Hematopoietic multipotent progenitor cell treated with erythropoietin and hydrocortisone succinate and interleukin-3 and kit ligand, for 15 days (in vitro differentiated cells): Measurements from ENCODE around the gene THG1L.

Source experiments
- DNase-seq: peaks from one replicate; pipeline ENCODE4 v3.0.0-alpha.2; 2015; ENCODE audit warnings: low spot score

Gene THG1L

DNA sequence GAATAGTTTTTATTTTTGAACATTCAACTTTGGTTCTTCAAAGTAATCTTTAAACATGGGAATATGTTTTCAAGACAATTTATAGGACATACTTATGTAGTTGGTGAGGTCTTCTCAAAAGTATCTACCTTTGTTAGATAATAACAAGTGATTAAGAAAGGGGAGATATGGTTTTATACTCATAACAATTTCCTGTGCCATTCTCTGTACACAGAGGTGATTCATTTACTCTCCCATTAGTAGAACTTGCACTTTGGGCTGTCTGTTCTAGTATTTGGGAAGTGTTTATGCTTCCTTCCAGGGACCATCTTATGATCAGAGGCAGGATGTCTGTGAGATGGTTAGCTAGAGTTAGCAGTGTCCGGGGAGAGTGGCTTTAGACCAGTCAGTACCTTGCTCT, 27.5 kb downstream of the THG1L start:
- no peak for DNase-seq

DNA sequence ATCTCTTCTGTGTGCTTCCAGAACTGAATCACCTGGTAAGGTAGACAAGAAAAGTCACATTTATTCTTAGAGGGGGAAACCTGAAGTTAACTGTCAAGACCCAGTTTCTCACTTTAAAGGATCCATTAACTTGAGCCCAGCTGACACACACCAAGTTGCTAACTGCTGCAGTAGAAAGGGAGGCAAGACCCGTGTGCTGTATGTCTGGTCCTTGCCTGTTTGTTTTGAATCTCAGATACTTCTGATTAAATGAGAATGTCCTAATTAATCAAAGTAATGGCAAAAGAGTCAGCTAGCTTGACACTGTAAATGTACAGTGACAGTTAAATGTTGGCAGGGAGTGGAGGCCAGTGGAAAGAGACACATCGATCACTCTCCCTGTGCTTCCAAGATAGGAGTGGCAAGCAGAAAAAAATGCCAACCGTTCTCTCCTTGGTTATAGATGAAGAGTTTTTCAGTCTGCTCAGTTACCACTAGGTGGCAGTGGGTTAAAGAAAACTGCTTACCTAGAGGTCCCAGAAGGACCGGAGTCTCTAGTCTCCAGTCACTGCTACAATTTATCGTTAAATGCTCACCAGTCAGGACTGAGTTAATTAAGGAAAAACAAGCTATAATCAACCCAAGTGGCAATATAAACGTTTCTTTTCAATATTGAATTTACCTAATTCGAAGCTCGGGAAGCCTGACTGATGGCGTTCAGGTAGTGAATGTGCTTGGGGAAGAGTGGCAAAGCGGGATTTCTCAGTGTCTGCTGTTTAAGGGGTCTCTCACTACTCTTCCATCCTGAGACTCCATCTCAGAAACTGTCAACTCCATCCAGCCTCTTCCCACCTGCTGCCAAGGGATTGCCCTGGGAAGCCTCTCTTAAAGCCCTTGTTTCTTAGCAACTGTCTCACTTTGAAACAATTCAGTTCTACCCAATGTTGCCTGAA, 30.7 kb downstream of the THG1L start:
- peak; percentile 67 for DNase-seq

DNA sequence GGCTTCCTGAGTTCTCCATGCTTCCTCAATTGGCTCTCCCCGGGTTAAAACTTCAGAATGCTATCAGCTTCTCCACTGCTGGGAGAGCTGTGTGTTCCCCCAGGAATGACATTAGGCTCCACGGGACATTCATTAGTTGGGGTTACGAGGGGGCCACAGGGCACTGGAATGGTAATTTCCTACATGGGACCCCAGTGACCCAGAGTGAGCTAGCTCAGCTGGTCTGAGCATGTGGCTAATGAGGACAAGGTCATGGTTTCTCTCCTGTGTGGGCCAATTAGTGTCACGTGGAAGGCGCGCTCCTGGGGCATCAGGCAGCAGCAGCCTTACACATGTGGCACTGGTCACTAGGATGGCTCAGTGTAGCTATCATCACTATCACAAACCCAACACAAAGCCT, 33.3 kb downstream of the THG1L start:
- no peak for DNase-seq

DNA sequence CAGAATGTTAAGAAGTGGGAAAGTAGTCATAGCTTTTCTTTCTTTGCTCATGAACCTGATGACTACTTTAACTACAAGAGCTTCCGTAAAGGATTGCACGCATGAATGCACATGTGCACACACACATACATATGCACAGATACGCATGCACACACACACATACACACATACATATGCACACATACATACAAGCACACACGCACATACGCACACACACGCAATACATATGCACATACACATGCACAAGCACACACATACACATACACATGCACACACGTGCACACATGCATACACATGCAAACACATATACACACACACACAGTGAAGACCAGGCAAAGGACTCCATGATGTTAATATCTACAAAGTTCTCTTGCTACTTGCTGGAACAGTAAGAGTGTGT, 35.2 kb downstream of the THG1L start:
- DNase-seq = no peak

DNA sequence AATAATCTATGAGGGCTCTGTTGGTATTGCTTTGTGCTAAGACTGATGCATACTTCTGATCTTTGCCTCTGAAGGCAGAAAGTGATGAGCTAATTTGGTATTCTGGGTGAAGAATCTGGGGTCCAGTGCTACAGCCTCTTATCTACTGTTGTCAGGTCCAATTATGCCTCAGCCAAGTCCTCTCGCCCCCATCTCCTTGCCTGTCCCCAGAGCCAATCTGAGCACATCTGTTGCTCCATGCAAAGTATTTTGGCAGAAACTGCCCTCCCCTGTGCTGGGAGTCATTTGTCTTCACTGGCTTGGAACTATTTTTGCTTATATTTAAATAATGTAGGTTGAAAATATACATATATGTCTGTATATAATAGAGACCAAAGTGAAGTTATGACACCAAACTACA, 35.7 kb downstream of the THG1L start:
- no peak for DNase-seq

DNA sequence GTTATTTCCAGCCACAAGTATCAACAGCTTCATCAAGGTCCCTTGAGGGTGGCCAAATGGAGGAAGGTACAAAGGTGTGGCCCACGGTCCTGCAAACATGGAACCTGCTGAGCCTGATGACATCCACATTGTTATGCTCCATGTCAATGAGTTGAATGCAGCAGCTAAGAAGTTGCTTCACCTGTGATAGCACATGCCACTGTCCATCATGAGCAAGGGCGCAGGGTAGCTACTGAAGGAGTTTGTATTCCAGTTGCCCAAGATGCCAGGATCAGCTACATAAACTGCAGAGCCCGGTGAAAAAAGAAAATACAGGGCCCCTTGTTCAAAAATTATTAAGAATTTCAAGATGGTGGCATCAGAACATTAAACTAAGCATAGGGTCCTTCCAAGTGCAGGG, 36.5 kb downstream of the THG1L start:
- DNase-seq = no peak

DNA sequence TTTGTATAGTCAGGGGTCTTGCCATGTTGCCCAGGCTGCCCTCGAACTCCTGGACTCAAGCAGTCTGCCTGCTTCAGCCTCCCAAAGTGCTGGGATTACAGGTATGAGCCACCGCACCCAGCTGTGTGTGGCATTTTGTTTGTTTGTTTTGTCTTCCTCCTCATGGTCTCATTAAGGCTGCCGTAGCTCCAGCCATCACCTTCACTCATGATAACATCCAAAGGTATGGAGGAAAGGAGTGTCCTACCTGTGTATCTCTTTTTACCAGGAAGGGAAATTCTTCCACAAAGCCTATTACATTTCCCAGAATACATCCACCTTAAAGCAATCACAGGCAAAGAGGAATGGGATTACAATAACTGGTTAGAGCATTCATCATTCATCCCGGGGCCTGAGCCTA, 39.4 kb downstream of the THG1L start:
- no peak for DNase-seq

DNA sequence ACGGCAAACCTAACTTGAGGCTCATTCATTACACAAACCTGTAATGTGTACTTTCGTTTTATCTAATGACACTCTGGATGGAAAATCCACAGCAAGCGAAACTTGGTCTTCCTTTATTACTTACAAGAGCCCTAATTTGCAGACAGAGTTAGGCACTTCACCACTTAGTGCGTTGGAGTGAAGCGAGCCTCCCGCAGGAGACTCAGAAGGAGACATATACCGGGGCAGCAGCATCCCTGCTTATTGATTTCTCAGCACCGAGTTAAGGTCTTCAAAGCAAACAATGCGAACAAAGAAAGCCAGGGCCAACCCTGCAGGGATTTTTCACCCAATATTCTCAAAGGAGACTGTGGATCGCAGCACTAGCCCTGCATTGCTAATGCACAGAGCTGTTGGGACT, 40.9 kb downstream of the THG1L start:
- no peak for DNase-seq

DNA sequence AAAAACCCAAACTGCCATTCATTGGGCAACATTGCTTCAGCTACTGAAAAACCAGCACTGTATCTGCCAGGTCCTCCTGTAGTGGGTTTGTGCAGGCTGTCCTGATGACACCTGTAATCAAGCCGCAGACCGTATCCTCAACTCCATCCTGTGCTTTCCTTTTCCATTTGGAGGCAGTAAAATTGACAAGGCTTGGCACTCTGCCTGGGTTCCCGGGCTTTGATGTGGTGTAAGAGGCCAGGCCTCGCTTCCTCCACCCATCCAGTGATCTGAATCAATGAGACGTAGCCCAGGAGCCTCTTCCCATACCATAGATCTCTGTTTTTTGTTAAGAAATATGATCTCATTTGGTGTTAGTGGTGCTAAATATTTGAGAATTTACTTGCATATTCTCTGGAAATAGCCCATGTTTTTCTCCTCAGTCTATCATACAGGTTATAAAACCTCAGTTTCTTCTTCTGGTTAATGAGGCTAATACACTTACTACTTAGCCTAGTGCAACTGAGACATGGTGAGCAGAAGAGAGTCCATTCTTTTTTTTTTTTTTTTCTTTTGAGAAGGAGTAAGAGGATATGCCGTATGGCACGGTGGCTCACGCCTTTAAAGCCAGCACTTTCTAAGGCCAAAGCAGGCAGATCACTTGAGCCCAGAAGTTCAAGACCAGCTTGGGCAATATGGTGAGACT, 47.0 kb downstream of the THG1L start:
- DNase-seq = no peak

DNA sequence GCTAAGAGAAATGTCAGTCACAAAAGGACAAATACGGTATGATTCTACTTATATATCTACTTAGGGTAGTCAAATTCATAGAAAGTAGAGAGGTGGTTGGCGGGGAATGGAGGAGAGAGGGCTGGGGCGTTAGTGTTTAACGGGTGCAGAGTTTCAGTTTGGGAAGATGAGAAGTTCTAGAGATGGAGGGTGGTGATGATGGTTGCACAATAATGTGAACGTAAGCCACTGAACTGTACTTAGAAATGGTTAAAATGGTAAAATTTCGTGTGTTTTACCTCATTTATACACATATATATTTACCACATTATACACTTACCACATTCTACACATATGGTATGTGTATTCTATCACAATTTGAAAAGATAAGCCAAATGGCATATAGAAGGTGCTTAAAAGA, 48.0 kb downstream of the THG1L start:
- no peak for DNase-seq

DNA sequence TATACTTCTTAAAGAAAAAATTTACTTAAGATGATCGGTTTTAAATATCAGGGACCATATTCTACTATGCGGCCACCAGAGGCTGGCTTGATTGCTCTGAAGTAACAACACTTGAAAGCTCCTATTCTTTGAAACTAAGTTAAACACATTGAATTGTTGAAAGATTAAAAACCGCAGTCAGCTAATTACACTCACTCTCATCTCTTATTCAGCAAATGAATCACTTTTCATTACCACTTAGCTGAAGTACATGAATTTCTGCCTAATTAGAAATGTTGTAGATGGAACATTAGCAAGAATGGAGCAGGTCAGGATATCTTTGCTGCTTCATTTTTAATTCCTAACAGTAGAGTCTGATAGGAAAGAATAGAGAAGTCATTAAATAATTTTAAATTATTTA, 54.6 kb downstream of the THG1L start:
- no peak for DNase-seq
